Liver (tissue), 3 donors: ENCODE measurements around the gene PSORS1C1.
A peak's percentile ranks its signal among the peaks of the same experiment; 100 is the strongest.

ENCODE experiments used
- CTCF ChIP-seq: fragments of 150-350 bp; IDR thresholded peaks from 2 replicates; pipeline ENCODE4 v1.5.1; 2017; ENCODE audit warnings: improper control_type of control experiment, low read depth, low read length; ENCODE audit not compliant: missing input control
- FOXA1 ChIP-seq: IDR thresholded peaks from 2 replicates; pipeline ENCODE4 v1.6.1; 2016; ENCODE audit warnings: antibody characterized with exemption
- GABPA ChIP-seq, 2 donors: IDR thresholded peaks in 1 of 2; conservative IDR thresholded peaks in 1 of 2; 2 replicates each; pipeline ENCODE4 v1.6.1; 2016; ENCODE audit warnings: antibody characterized with exemption in 2 of 2, mild to moderate bottlenecking in 1 of 2, moderate library complexity in 1 of 2
- HNF4G ChIP-seq: IDR thresholded peaks from 2 replicates; pipeline ENCODE4 v1.6.1; 2016; ENCODE audit warnings: antibody characterized with exemption
- JUND ChIP-seq, 2 donors: IDR thresholded peaks; 2 replicates each; pipeline ENCODE4 v1.6.1; 2016; ENCODE audit warnings: antibody characterized with exemption in 2 of 2
- RAD21 ChIP-seq, 2 donors: IDR thresholded peaks; 2 replicates each; pipeline ENCODE4 v1.6.1; 2016; ENCODE audit warnings: antibody characterized with exemption in 2 of 2, mild to moderate bottlenecking in 2 of 2
- REST ChIP-seq: IDR thresholded peaks from 2 replicates; pipeline ENCODE4 v1.6.1; 2016; ENCODE audit warnings: antibody characterized with exemption, mild to moderate bottlenecking
- SP1 ChIP-seq: IDR thresholded peaks from 2 replicates; pipeline ENCODE4 v1.6.1; 2018; ENCODE audit warnings: antibody characterized with exemption, mild to moderate bottlenecking
- TAF1 ChIP-seq: conservative IDR thresholded peaks from 2 replicates; pipeline ENCODE4 v1.6.1; 2016; ENCODE audit warnings: antibody characterized with exemption, mild to moderate bottlenecking
- YY1 ChIP-seq: IDR thresholded peaks from 2 replicates; pipeline ENCODE4 v1.6.1; 2016; ENCODE audit warnings: antibody characterized with exemption, mild to moderate bottlenecking
- ZBTB33 ChIP-seq: IDR thresholded peaks from 2 replicates; pipeline ENCODE4 v1.6.1; 2016; ENCODE audit warnings: antibody characterized with exemption
- TF ChIP-seq, protein P1 (sequence below): IDR thresholded peaks from 2 replicates; pipeline ENCODE4 v1.6.1; 2016; ENCODE audit warnings: antibody characterized with exemption
- TF ChIP-seq, protein P2 (sequence below): IDR thresholded peaks from 2 replicates; pipeline ENCODE4 v1.6.1; 2016; ENCODE audit warnings: antibody characterized with exemption
- donor health status: healthy.
- donor health status: healthy.

DNA sequence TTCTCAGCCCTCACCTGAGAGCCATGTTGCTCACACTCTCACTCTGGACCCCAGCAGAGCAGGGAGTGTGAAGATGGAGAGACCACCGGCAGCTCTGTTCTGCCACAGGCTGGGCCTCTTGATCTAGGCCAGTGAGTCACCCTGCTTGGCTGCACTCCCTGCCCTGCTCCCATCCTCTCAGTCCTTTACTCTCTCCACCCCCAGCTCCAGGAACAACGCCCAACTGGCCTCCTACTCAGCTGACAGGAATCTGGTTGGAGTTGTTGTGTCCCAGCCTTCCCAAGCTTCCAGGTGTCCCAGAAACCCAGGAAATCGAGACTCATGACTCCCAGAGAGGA, at the start of gene PSORS1C1:
- TF ChIP-seq REST: no peak
- TF ChIP-seq, protein P1, sequence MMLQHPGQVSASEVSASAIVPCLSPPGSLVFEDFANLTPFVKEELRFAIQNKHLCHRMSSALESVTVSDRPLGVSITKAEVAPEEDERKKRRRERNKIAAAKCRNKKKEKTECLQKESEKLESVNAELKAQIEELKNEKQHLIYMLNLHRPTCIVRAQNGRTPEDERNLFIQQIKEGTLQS: no peak
- no peak for TF ChIP-seq CTCF
- peak in 1 of 2 donors; percentile 33 for TF ChIP-seq JUND (IDR thresholded peaks at IDR 0.05)
- no peak for TF ChIP-seq YY1
- no peak for TF ChIP-seq RAD21 (IDR thresholded peaks at IDR 0.05)
- no peak for TF ChIP-seq TAF1
- TF ChIP-seq, protein P2, sequence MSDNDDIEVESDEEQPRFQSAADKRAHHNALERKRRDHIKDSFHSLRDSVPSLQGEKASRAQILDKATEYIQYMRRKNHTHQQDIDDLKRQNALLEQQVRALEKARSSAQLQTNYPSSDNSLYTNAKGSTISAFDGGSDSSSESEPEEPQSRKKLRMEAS: no peak
- TF ChIP-seq HNF4G: no peak
- TF ChIP-seq ZBTB33: no peak
- TF ChIP-seq GABPA (IDR thresholded peaks at IDR 0.05 in 1 of 2, conservative IDR thresholded peaks at IDR 0.05 in 1 of 2): no peak
- no peak for TF ChIP-seq FOXA1
- TF ChIP-seq SP1: no peak
